ENCODE measurements around the gene HCN3.

HCN3 gene

GRCh38 chr1:155322953-155323728 is 45.9 kb downstream of the HCN3 start (continued):
- TF ChIP-seq ZSCAN18 (tag by site-specific recombination; IDR thresholded peaks at IDR 0.05) (no peak), ZNF157 (tag by site-specific recombination; IDR thresholded peaks at IDR 0.05) (no peak), ZNF394 (tag by site-specific recombination; IDR thresholded peaks at IDR 0.05; ENCODE audit: borderline replicate concordance) (peak; percentile 72), RBAK (tag by site-specific recombination; IDR thresholded peaks at IDR 0.05) (no peak), ZFP3 (tag by site-specific recombination; IDR thresholded peaks at IDR 0.05; ENCODE audit: low read depth) (no peak), ZNF645 (tag by site-specific recombination; IDR thresholded peaks at IDR 0.05) (no peak), KLF16 (tag by site-specific recombination; IDR thresholded peaks at IDR 0.05) (peak; percentile 69; the same call in 1 of the 2 replicates), ZNF747 (tag by site-specific recombination; IDR thresholded peaks at IDR 0.05) (no peak), ZFHX2 (tag by site-specific recombination; conservative IDR thresholded peaks at IDR 0.05) (no peak), MEIS1 (CRISPR knock-in tag; IDR thresholded peaks at IDR 0.05; ENCODE audit: borderline replicate concordance) (no peak), ZNF600 (tag by site-specific recombination; IDR thresholded peaks at IDR 0.05) (peak; percentile 84), ZNF654 (tag by site-specific recombination; IDR thresholded peaks at IDR 0.05; ENCODE audit: low read depth) (peak; percentile 32), ZNF510 (tag by site-specific recombination; IDR thresholded peaks at IDR 0.05; ENCODE audit: insufficient replicate concordance) (no peak), YY1 (tag by site-specific recombination; IDR thresholded peaks at IDR 0.05) (peak; percentile 35; the same call in 1 of the 2 replicates), SETDB1 (IDR thresholded peaks at IDR 0.05; ENCODE audit: insufficient read length, low read length) (no peak), ZNF776 (tag by site-specific recombination; IDR thresholded peaks at IDR 0.05; ENCODE audit: borderline replicate concordance) (no peak), GLI2 (tag by site-specific recombination; IDR thresholded peaks at IDR 0.05; ENCODE audit: borderline replicate concordance, low read depth) (no peak)
- TF ChIP-seq, protein P1, sequence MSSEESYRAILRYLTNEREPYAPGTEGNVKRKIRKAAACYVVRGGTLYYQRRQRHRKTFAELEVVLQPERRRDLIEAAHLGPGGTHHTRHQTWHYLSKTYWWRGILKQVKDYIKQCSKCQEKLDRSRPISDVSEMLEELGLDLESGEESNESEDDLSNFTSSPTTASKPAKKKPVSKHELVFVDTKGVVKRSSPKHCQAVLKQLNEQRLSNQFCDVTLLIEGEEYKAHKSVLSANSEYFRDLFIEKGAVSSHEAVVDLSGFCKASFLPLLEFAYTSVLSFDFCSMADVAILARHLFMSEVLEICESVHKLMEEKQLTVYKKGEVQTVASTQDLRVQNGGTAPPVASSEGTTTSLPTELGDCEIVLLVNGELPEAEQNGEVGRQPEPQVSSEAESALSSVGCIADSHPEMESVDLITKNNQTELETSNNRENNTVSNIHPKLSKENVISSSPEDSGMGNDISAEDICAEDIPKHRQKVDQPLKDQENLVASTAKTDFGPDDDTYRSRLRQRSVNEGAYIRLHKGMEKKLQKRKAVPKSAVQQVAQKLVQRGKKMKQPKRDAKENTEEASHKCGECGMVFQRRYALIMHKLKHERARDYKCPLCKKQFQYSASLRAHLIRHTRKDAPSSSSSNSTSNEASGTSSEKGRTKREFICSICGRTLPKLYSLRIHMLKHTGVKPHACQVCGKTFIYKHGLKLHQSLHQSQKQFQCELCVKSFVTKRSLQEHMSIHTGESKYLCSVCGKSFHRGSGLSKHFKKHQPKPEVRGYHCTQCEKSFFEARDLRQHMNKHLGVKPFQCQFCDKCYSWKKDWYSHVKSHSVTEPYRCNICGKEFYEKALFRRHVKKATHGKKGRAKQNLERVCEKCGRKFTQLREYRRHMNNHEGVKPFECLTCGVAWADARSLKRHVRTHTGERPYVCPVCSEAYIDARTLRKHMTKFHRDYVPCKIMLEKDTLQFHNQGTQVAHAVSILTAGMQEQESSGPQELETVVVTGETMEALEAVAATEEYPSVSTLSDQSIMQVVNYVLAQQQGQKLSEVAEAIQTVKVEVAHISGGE (tag by site-specific recombination; conservative IDR thresholded peaks at IDR 0.05; ENCODE audit: low read depth), result peak; percentile 59
- TF ChIP-seq, protein P2, sequence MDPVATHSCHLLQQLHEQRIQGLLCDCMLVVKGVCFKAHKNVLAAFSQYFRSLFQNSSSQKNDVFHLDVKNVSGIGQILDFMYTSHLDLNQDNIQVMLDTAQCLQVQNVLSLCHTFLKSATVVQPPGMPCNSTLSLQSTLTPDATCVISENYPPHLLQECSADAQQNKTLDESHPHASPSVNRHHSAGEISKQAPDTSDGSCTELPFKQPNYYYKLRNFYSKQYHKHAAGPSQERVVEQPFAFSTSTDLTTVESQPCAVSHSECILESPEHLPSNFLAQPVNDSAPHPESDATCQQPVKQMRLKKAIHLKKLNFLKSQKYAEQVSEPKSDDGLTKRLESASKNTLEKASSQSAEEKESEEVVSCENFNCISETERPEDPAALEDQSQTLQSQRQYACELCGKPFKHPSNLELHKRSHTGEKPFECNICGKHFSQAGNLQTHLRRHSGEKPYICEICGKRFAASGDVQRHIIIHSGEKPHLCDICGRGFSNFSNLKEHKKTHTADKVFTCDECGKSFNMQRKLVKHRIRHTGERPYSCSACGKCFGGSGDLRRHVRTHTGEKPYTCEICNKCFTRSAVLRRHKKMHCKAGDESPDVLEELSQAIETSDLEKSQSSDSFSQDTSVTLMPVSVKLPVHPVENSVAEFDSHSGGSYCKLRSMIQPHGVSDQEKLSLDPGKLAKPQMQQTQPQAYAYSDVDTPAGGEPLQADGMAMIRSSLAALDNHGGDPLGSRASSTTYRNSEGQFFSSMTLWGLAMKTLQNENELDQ (tag by site-specific recombination; IDR thresholded peaks at IDR 0.05; ENCODE audit: low read depth), result no peak
- TF ChIP-seq, protein P3, sequence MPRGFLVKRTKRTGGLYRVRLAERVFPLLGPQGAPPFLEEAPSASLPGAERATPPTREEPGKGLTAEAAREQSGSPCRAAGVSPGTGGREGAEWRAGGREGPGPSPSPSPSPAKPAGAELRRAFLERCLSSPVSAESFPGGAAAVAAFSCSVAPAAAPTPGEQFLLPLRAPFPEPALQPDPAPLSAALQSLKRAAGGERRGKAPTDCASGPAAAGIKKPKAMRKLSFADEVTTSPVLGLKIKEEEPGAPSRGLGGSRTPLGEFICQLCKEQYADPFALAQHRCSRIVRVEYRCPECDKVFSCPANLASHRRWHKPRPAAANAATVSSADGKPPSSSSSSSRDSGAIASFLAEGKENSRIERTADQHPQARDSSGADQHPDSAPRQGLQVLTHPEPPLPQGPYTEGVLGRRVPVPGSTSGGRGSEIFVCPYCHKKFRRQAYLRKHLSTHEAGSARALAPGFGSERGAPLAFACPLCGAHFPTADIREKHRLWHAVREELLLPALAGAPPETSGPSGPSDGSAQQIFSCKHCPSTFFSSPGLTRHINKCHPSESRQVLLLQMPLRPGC (tag by site-specific recombination; IDR thresholded peaks at IDR 0.05), result no peak; the same call in 1 of the 2 replicates
- TF ChIP-seq, protein P4, sequence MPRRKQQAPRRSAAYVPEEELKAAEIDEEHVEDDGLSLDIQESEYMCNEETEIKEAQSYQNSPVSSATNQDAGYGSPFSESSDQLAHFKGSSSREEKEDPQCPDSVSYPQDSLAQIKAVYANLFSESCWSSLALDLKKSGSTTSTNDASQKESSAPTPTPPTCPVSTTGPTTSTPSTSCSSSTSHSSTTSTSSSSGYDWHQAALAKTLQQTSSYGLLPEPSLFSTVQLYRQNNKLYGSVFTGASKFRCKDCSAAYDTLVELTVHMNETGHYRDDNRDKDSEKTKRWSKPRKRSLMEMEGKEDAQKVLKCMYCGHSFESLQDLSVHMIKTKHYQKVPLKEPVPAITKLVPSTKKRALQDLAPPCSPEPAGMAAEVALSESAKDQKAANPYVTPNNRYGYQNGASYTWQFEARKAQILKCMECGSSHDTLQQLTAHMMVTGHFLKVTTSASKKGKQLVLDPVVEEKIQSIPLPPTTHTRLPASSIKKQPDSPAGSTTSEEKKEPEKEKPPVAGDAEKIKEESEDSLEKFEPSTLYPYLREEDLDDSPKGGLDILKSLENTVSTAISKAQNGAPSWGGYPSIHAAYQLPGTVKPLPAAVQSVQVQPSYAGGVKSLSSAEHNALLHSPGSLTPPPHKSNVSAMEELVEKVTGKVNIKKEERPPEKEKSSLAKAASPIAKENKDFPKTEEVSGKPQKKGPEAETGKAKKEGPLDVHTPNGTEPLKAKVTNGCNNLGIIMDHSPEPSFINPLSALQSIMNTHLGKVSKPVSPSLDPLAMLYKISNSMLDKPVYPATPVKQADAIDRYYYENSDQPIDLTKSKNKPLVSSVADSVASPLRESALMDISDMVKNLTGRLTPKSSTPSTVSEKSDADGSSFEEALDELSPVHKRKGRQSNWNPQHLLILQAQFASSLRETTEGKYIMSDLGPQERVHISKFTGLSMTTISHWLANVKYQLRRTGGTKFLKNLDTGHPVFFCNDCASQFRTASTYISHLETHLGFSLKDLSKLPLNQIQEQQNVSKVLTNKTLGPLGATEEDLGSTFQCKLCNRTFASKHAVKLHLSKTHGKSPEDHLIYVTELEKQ (tag by site-specific recombination; IDR thresholded peaks at IDR 0.05; ENCODE audit: borderline replicate concordance), result no peak
- TF ChIP-seq, protein P5, sequence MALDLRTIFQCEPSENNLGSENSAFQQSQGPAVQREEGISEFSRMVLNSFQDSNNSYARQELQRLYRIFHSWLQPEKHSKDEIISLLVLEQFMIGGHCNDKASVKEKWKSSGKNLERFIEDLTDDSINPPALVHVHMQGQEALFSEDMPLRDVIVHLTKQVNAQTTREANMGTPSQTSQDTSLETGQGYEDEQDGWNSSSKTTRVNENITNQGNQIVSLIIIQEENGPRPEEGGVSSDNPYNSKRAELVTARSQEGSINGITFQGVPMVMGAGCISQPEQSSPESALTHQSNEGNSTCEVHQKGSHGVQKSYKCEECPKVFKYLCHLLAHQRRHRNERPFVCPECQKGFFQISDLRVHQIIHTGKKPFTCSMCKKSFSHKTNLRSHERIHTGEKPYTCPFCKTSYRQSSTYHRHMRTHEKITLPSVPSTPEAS (tag by site-specific recombination; IDR thresholded peaks at IDR 0.05), result no peak
- TF ChIP-seq, protein P6, sequence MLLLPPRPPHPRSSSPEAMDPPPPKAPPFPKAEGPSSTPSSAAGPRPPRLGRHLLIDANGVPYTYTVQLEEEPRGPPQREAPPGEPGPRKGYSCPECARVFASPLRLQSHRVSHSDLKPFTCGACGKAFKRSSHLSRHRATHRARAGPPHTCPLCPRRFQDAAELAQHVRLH (tag by site-specific recombination; IDR thresholded peaks at IDR 0.05), result peak; percentile 49; the same call in 1 of the 2 replicates

Data from HEK293 (cell line).